Fibroblast of gingiva (primary cell): Measurements from ENCODE around the gene CANX.
"Not testable (repeated sequence)": the region's sequence is repeated elsewhere in the genome, so short reads cannot be mapped to it uniquely, and the experiment has no call there.

ENCODE experiments used
- DNase-seq: peaks from one replicate; pipeline ENCODE4 v3.0.0-alpha.2; 2011; ENCODE audit warnings: low read depth

The CANX gene

DNA sequence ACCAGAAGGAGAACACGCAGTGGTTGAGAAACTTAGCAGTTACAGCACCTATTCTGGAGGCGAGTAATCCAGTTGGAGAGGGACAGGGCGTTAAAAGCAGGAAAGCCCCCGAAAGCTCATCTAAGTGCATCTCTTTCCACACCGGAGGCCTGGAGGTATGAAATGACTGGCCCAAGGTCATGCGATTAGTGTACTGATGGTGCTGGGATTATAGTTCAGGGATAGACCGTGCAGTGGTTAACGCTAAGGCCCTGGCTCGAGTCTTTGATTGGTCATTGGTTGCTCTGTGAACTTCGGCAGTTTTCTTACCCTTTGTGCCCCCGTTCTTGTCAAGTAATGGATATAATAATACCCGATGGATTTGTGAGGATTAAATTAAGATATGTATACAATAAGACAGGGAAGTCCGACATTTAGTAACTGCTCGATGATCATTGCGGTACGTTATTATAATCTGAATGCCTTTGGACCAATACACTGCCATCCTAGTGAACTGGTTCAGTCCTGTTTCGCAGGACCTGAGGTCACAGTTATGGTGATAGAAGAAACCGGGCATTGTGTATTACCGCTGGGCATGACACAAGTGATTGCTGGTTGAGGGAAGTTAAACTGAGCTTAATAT, 960 bp downstream of the CANX start:
- DNase-seq = peak; percentile 19

DNA sequence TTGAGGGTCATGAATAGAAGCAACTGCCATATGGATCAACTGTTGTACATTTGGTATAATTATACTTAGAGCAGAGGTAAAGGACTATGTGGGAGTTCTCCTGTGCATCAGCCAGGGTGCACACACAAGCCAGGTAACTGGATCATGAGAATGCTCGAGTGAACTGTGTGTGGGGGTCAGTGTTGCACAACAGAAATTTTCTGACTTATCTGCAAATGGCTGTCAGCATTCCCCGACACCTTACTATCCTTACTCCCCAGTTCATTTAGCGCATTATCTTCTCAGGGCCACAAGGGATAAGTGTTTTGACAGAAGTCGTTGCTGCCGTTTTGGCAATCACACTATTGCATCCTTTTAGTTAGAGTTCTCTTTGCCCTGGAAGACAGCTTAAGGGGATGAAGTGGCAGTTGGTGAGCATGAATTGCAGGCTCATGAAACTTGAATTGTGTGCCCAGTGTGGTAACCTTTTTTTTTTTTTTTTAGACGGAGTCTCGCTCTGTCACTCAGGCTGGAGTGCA, 1.7 kb downstream of the CANX start:
- no peak for DNase-seq

DNA sequence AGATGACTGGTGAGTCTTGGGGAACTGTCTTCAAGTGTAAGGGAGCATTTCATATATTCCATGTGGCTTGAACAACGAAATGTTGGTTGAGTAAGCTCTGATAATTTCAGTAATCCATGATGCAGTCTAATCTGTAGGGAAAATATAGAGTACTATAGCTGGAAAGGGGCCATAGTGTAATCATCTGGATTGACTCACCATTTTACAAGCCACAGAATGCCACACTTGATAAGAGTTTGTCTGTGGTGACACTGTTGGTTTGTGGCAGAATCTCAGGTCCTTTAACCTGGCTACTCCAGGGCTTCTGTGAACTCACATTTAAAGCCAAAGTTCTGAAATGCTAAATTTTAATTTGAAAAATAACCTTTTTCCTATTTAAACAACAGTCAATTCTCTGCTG, 17.5 kb downstream of the CANX start:
- no peak for DNase-seq

DNA sequence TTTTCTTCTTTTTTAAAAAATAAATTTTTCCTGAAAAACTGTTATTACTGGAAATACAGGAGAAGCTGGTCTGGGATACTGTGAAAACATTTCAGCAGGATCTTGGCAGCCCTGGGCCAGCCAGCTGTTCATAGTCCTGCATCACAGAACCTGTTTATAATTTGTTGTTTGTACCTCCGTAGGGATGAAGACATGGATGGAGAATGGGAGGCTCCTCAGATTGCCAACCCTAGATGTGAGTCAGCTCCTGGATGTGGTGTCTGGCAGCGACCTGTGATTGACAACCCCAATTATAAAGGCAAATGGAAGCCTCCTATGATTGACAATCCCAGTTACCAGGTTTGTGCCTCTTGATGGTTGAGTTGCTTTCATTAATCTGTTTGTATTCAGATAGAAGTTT, 21.5 kb downstream of the CANX start:
- DNase-seq = no peak

DNA sequence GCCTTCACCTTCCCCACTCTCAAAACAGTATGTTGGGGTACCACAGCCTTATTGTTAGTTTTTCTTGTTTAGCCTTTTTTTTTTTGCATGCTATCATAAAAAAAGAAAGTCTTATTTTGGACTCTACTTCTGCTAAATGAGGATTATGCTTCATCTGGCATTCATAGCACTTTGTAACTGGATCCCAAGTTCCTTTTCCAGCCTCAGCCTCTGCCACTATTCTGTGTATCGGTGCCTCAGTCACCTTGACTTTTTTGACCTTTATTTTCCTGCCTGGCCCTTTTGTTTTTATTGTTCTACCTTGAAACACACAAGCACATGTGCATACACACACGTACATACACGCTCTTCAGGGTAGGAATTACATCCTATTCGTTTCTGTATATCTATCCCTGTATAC, 25.4 kb downstream of the CANX start:
- DNase-seq = no peak

DNA sequence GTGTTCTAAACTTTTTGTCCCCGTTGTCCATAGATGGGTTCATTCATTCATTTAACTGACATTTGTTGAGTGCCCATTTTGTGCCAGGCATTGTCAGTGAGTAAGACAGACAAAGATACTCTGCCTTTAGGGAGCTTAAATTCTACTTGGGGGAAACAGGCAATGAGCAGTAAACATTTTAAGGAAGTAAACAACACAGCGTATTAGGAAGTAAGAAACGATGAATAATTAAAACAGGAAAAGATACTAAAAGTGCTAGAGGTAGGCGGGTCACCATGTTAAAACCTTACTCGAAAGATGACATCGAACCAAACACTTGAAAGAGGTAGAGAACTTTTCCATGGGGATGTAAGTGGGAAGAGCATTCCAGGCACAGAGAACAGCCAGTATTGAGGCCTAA, 28.3 kb downstream of the CANX start:
- DNase-seq = no peak

DNA sequence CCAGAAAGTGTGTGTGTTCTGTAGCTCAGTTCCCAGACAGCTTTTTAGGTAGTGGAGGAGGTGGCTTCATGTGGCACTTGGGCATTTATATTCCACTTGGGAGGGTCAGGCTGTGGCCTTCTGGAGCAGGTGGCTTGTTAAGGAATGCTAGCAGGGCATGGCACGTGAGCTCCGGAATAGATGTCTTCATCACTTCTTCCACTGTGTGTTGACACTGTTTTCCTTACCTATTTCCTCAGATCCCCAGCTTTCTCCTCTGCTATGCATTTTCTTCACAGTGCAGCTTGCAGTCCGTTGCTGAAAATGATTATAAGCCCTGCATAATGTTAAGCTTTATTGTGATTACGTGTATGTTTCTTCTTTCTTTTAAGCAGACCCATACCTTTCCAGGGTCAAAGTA, 30.5 kb downstream of the CANX start:
- no peak for DNase-seq

DNA sequence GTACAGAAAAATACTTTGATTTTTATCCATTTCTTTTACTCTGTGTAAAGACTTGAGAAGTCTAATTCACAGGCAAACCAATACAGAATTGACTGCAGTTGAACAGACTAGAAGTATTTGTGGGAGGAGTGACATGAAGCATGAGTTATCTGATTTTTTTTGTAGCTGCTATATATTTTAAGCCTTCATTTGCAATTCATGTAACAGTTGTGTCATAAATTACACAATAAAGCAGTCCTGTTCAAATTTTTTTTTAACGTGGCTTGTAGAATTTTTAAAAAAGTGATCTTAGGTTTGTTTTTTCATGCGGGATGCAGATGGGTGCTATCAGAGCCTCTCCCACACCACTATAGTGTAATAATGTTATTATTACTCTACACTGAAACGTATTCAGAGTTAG, 31.0 kb downstream of the CANX start:
- no peak for DNase-seq

DNA sequence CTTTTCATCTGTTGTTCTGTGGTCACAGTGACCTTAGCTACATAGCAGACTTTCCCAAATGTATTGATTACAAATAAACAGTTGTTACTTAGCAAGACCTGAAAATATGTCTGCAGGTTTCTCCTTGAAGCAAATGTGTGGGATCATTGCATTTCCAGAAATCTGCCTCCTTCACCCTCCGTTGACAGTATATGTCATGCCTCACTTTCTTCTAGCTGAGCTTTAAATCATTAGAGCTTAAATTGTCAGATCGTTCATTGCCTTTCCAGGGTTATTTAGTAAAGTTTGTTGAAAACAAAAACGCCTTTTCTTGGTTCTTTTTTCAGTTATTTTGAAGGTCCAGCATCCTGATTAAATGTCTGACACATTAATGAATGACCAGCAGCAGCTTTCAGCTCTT, 31.6 kb downstream of the CANX start:
- DNase-seq = no peak

DNA sequence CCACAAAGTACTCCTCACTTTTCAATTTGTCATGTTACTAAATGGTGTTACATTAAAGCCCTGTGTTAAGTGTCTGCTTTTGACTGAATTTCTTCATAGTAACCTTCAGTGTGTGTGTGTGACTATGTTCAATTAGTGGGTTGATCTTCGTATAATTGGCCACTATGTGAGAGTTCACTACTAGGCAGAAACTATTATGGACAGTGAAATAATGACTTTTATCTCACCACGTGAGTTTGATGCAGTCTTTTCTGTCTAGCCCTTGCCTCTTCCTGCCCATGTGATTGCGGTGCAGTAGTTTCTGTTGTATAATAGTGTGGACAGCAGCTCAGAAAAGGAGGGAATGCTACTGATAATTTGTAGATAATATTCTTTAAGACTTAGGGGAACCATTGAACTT, 32.1 kb downstream of the CANX start:
- DNase-seq = no peak

DNA sequence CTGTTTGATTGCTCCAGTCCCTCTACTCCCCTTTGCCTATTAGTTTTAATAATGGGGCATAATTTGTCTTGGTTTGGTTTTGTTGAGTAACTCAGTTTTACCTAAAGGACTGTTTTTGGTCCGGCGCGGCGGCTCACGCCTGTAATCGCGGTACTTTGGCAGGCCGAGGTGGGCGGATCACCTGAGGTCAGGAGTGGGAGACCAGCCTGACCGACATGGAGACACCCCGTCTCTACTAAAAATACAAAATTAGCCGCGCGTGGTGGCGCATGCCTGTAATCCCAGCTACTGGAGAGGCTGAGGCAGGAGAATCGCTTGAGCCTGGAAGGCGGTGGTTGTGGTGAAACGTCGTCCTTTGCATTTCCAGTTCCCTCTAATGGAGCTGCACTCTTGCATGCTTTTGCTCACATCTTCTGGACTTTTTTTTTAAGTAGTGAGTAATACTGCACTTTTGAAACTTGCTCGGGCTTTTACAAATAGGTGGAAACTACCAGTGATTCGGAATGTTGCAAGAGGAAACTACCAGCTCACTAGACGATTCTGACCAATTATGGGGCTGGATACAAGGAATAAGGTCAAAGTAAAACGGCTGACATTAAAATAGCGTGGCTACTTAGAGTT, 33.1 kb downstream of the CANX start:
- peak; percentile 87 for DNase-seq

DNA sequence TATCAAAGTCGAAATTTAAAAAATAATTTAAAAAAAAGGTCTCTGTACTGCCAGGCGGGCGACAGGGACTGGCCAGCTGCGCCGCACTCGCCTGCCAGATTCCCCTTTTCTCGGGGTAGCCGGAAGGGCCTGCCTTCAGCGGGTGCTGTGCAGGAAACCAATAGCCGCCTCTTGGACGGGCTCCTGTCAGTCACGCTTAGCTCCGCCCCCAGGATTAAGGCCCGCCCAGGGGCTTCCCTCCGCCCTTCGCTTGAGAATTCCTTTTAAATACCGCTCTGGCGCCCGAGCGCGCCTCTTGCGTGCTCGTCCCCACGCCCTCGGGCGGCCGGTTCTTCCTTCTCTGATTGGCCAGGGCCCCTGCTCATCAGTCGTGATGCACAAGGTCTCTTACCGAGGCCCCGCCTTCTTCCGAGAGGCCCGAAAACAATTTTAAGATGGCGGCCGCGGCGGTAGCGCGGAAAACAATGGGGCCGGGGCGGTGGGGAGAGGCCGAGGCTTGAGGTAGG, 33.7 kb downstream of the CANX start, which contains the start of gene MAML1:
Gene MAML1, plus strand, starts transcription at position 411 of the 506 bp plus-strand sequence. CDS start 291 bp downstream, outside the sequence.
- peak; percentile 100 for DNase-seq

DNA sequence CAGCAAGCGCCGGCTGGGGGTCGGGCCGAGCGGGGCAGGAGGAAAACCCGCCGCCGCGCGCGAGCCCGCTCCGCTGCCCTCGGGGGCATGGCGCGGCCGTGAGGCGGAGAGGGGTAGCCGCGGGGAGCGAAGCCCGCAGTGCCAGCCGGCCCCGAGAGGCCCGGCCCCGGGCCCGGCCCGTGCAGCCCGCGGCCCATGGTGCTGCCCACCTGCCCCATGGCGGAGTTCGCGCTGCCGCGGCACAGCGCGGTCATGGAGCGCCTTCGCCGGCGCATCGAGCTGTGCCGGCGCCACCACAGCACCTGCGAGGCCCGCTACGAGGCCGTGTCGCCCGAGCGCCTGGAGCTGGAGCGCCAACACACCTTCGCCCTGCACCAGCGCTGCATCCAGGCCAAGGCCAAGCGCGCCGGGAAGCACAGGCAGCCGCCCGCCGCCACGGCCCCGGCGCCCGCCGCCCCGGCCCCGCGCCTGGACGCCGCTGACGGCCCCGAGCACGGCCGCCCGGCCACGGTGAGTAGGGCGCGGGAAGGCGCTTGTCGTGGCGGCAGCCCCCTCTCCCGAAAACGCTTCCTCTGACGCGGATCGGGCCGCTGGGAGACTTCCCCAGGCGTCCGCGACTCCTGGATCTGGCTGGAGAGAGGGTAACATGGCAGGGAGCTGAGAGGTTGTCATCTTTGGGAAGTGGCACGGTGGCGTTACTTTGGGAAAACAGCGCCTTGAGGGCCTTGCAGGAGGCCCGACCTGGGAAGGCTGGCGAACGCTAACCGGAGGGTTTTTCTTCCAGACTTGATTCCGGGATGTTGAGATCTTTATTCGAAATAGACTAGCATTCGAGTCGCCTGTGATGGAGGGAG, 34.4 kb downstream of the CANX start:
- DNase-seq = peak; percentile 22

DNA sequence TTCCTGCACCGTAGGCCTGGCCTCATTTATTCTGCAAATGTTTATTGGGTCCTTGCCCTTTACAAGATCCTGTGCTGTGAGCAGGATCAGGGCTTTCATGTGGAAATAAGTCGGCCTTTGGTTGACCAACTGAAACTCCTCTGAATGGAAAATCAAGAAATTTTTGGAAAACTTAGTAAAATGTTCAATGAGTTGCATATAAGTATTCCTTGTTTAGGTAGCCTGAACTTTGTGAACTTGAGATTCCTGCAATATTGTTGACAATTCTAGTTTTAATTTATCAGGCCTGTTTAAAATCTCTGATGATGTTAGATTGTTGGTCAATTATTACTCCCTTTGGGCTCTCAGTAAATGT, 35.0 kb downstream of the CANX start:
- no peak for DNase-seq

DNA sequence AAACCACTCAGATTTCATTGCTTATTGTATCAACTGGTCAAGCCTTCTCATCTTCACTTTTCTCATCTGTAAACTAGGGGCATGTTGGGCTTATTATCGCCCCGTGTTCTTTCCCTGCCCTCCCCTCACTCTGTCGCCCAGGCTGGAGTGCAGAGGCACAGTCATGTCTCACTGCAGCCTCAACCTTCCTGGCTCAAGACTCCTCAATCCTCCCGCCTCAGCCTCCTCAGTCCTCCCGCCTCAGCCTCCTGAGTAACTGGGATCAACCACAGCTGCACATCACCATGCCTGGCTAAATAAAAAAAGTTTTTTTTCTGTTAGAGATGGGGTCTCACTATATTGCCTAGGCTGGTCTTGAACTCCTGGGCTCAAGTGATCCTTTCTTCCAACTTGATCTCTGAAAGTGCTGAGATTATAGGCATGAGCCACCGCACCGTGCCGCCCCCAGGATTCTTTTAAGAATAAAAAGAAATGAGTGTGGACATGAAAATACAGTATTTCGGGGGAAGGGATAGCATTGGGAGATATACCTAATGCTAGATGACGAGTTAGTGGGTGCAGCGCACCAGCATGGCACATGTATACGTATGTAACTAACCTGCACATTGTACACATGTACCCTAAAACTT, 35.9 kb downstream of the CANX start:
- no peak for DNase-seq

DNA sequence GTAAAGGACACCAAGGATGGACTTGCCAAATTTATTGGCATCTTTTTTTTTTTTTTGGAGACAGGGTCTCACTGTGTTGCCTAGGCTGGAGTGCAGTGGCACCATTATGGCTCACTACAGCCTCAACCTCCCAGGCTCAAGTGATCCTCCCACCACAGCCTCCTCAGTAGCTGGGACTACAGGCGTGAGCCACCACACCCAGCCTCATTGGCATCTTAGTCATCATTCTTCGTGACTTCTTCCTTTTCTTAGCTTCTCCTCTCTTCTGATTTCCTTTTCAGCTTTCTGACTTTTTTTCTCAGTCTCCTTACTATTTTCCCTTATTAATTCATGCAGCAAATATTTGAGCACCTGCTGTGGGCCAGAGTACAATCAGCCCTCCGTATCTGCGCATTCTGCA, 40.0 kb downstream of the CANX start:
- DNase-seq = no peak

DNA sequence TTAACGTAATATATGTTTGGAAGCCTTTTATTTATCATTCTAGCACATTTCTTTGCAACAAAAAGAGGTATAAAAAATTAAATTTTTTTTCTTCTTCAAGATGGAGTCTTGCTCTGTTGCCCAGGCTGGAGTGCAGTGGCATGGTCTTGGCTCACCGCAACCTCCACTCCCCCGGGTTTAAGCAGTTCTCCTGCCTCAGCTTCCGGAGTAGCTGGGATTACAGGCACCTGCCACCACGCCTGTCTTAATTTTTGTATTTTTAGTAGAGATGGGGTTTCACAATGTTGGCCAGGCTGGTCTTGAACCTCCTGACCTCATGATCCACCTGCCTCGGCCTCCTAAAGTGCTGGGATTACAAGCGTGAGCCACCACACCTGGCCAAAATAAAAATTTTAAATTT, 45.3 kb downstream of the CANX start:
- DNase-seq = not testable (repeated sequence)

DNA sequence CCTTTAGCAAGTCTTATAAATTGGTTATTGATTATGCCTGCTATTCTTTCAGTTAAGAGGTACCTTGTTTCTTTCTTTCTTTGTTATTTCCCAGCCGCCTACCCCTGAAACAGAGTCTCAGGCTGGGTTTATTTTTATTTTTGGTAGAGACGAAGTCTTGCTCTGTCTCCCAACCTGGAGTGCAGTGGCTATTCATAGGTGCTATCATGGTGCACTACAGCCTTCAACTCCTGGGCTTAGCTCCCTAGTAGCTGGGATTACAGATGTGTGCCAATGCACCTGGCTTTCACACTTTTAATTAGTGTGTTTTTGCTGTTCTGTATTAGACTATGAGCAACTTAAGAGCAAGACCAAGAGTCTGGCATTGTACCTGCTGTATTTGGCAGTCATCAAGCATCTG, 48.1 kb downstream of the CANX start:
- no peak for DNase-seq

DNA sequence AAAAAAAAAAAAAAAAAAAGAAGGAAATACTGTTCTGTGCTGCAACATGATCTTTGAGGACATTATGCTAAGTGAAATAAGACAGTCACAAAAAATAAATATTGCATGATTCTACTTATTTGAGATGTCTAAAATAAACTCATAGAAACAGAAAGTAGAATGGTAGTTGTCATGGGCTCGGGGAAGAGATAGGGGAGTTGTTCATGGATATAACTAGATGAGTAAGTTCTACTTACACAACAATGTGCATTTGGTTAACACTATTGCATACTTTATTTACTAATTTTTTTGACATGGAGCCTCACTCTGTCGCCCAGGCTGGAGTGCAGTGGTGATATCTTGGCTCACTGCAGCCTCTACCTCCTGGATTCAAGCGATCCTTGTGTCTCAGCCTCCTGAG, 49.0 kb downstream of the CANX start:
- peak; percentile 48 for DNase-seq

DNA sequence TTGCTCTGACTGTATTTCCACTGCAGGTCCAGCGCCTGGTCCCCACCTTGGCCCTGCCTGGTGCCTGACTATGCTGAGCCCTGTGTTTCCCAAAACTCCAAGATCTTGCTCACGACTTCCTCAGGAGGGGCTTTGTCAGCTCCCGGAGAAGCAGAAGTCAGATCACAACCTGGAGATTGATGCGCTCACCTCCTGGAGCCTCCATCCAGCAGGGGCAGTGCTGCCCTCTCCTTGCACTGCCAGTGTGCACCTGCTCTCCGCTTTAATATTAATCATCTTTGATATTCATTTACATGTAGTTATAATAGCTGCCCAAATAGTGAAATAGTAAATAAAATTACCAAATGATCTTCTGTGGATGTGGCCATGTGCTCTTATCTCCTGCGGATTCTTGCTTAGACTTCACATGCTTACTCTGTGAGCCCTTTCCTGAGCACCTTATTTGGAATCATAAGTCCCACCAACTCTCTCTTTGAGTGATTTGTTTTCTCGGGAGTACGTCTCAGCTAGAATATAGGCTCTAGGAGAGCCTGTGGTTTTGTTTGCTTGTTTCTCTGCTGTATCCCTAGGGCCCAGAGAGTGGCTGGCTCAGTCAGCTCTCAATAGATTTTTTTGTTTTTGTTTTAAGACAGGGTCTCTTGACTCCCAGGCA, 51.2 kb downstream of the CANX start:
- DNase-seq = no peak

DNA sequence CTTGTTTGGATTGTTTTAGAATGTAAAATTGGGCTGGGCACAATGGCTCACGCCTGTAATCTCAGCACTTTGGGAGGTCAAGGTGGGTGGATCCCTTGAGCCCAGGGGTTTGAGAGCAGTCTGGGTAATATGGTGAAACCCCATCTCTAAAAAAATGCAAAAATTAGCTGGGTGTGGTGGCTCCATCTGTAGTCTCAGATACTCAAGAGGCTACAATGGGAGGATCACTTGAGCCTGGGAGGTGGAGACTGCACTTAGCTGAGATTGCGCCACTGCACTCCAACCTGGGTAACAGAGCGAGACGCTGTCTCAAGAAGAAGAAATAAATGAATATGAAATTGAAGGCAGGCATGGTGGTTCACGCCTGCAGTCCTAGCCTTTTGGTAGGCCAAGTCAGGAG, 55.2 kb downstream of the CANX start:
- DNase-seq = no peak

DNA sequence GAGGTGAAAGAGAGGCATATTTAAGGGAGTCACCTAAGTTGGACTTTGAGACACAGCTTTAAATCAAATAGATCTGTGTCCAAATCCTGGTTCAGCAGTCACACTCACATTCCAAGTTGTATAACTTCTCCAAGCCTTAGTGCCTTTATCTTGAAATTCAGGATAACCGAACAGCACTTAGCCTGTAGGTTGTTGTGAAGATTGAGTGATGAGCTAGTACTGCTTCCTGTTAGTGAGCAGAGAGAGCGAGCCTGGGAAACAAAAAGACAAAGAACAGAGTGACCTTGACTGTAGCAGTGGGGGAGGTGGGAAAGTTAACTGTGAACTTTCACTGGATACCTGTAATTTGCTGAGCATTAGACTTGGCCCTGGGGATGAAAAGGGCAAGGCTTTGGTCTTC, 56.3 kb downstream of the CANX start:
- no peak for DNase-seq
